ENCODE results near the gene LRRC1.

GRCh38 chr6:53889365-53889764, 94.6 kb downstream of the LRRC1 start:
- TF ChIP-seq TAF1 (IDR thresholded peaks at IDR 0.05; ENCODE audit: borderline replicate concordance, insufficient read depth, low read length): no peak
- no peak for TF ChIP-seq REST (IDR thresholded peaks at IDR 0.05; ENCODE audit: insufficient read depth in 1 of 2, low read depth in 2 of 2, low read length in 2 of 2)
